Measurements from ENCODE around the gene CAPN15. TPM values are rescaled to one million over a fixed set of nuclear protein-coding genes. Genes with fewer than 3 reads are reported as not detected.
"Not testable (repeated sequence)": the region's sequence is repeated elsewhere in the genome, so short reads cannot be mapped to it uniquely, and the experiment has no call there.

CAPN15 gene
- polyA plus RNA-seq, 1 of the 3 experiments (the other 2 are of a cell fraction), result 22.9 TPM

GRCh38 chr16:596736-597060 lies 69.2 kb downstream of the CAPN15 start:
- no peaks in the 10 kb centered on the region for H3K27me3 ChIP-seq (ENCODE audit: insufficient read depth)

DNA sequence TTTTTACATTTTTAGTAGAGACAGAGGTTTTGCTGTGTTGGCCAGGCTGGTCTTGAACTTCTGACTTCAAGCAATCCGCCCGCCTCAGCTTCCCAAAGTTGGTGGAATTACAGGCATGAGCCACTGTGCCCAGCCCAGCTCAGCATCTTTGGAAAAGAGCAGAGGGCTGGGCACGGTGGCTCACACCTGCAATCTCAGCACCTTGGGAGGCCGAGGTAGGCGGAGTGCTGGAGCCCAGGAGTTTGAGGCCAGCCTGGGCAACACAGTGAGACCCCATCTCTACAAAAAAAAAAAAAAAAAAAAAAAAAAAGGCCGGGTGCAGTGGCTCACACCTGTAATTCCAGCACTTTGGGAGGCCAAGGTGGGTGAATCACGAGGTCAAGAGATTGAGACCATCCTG lies 70.1 kb downstream of the CAPN15 start:
- DNase-seq; H3K9ac ChIP-seq; H3K4me1 ChIP-seq (ENCODE audit: control insufficient read depth in 1 of 2, insufficient read depth in 2 of 2, low read depth in 1 of 2, low read length in 1 of 2); H3K9me2 ChIP-seq; H3K9me3 ChIP-seq; H3K27ac ChIP-seq (ENCODE audit: low read depth in 2 of 2, low read length in 1 of 2); H3K4me2 ChIP-seq; H3K27me3 ChIP-seq (ENCODE audit: insufficient read depth); CTCF ChIA-PET; H3K36me3 ChIP-seq (replicated peaks in 1 of 2; ENCODE audit: control insufficient read depth in 1 of 2, insufficient read depth in 2 of 2, low read length in 1 of 2); H3F3A ChIP-seq (replicated peaks; ENCODE audit: insufficient read depth); H3K4me3 ChIP-seq (ENCODE audit: low read depth in 2 of 2, low read length in 1 of 2); H2AFZ ChIP-seq (ENCODE audit: low read depth); POLR2A ChIA-PET: not testable (repeated sequence)
- 91% methylated on average over 7 of the region's 7 CpGs for WGBS (ENCODE audit: low lambda C conversion rate)
- peaks cover 65% of the 10 kb centered on the region for H3K79me2 ChIP-seq (ENCODE audit: insufficient read depth)
- peaks cover 32% of the 10 kb centered on the region; the same call in 1 of the 2 replicates for H4K20me1 ChIP-seq (ENCODE audit: insufficient read depth)

More at GRCh38 chr16:596736-597060, 69.2 kb downstream of the CAPN15 start:
- no peak overlapping the region for H2AFZ ChIP-seq (ENCODE audit: low read depth)
- CTCF ChIA-PET, result no interaction called here
- H3K79me2 ChIP-seq (ENCODE audit: insufficient read depth), result peaks cover 65% of the 10 kb centered on the region
- no peaks in the 10 kb centered on the region for H3K9me3 ChIP-seq
- no peak for DNase-seq
- H3K4me1 ChIP-seq (ENCODE audit: control insufficient read depth in 1 of 2, insufficient read depth in 2 of 2, low read depth in 1 of 2, low read length in 1 of 2), result peaks cover 0 to 6% of the 10 kb centered on the region in 2 experiments; a peak in 1 of 4 replicates
- H4K20me1 ChIP-seq (ENCODE audit: insufficient read depth), result peaks cover 42% of the 10 kb centered on the region
- no peaks in the 10 kb centered on the region for H3K9me2 ChIP-seq
- no peak overlapping the region for H3K4me3 ChIP-seq (ENCODE audit: low read depth in 2 of 2, low read length in 1 of 2)
- H3F3A ChIP-seq (replicated peaks; ENCODE audit: insufficient read depth), result peaks cover 5% of the 10 kb centered on the region
- no peak overlapping the region for H3K27ac ChIP-seq (ENCODE audit: low read depth in 2 of 2, low read length in 1 of 2)
- no peak overlapping the region for H3K9ac ChIP-seq
- no peak overlapping the region for H3K4me2 ChIP-seq
- POLR2A ChIA-PET, result no interaction called here
- TF ChIP-seq MXI1 (IDR thresholded peaks at IDR 0.05; ENCODE audit: low read depth, low read length), result no peak
- TF ChIP-seq SIN3A (IDR thresholded peaks at IDR 0.05; ENCODE audit: borderline replicate concordance, low read depth, low read length), result no peak
- TF ChIP-seq TEAD4 (IDR thresholded peaks at IDR 0.05; ENCODE audit: borderline replicate concordance, insufficient read depth), result no peak
- no peak for TF ChIP-seq YY1 (IDR thresholded peaks at IDR 0.05; ENCODE audit: low read depth)
- no peak for TF ChIP-seq REST (IDR thresholded peaks at IDR 0.05; ENCODE audit: low read depth, low read length)
- TF ChIP-seq TAF1 (IDR thresholded peaks at IDR 0.05; ENCODE audit: borderline replicate concordance, low read depth, low read length), result no peak
- no peak for TF ChIP-seq GATA2 (CRISPR knock-in tag; IDR thresholded peaks at IDR 0.05)
- TF ChIP-seq RAD21 (IDR thresholded peaks at IDR 0.05; ENCODE audit: low read length), result no peak
- TF ChIP-seq RCOR1 (IDR thresholded peaks at IDR 0.05; ENCODE audit: low read length), result no peak
- no peak for TF ChIP-seq ELF1 (IDR thresholded peaks at IDR 0.05)
- TF ChIP-seq MEF2A (IDR thresholded peaks at IDR 0.05; ENCODE audit: borderline replicate concordance, low read depth), result no peak
- TF ChIP-seq PBX3 (IDR thresholded peaks at IDR 0.05), result no peak
- TF ChIP-seq SMC3 (IDR thresholded peaks at IDR 0.05; ENCODE audit: low read depth, low read length), result no peak
- TF ChIP-seq FOXJ3 (CRISPR knock-in tag; IDR thresholded peaks at IDR 0.05), result no peak
- no peak for TF ChIP-seq GABPA (IDR thresholded peaks at IDR 0.05; ENCODE audit: low read depth)
- no peak for TF ChIP-seq MAX (IDR thresholded peaks at IDR 0.05; ENCODE audit: low read depth)
- TF ChIP-seq USF2 (IDR thresholded peaks at IDR 0.05; ENCODE audit: borderline replicate concordance, low read depth, low read length), result no peak
- no peak for TF ChIP-seq IRF3 (IDR thresholded peaks at IDR 0.05; ENCODE audit: low read depth, low read length)
- 95% methylated on average over 12 of the region's 12 CpGs for WGBS (ENCODE audit: low lambda C conversion rate)
- H3K36me3 ChIP-seq (replicated peaks in 1 of 2; ENCODE audit: control insufficient read depth in 1 of 2, insufficient read depth in 2 of 2, low read length in 1 of 2), result peaks cover 0 to 2% of the 10 kb centered on the region in 2 experiments

All from SK-N-SH (cell line).